ENCODE measurements around the gene ZDHHC7.

ZDHHC7 gene

GRCh38 chr16:84985079-84986065, 26.0 kb downstream of the ZDHHC7 start:
- H3K4me1 Mint-ChIP-seq (ENCODE audit: low read depth) = peaks cover 6% of the 10 kb centered on the region

GRCh38 chr16:84982434-84982833, 28.9 kb downstream of the ZDHHC7 start:
- Mint-ChIP-seq H3K27ac (no peak overlapping the region), H3K9me3 (no peaks in the 10 kb centered on the region), H3K36me3 (ENCODE audit: low read depth) (peaks cover 28% of the 10 kb centered on the region)

More at GRCh38 chr16:84985079-84986065, 26.0 kb downstream of the ZDHHC7 start:
- H3K27me3 Mint-ChIP-seq (ENCODE audit: low read depth) = no peaks in the 10 kb centered on the region
- H3K4me3 Mint-ChIP-seq = no peak overlapping the region
- no peak overlapping the region for H3K27ac Mint-ChIP-seq
- H3K36me3 Mint-ChIP-seq (ENCODE audit: low read depth) = peaks cover 28% of the 10 kb centered on the region
- H3K9me3 Mint-ChIP-seq = no peaks in the 10 kb centered on the region

GRCh38 chr16:84979516-84979915, 31.8 kb downstream of the ZDHHC7 start:
- no peaks in the 10 kb centered on the region for H3K9me3 Mint-ChIP-seq
- H3K4me1 Mint-ChIP-seq (ENCODE audit: low read depth) = peaks cover 4% of the 10 kb centered on the region
- peaks cover 34% of the 10 kb centered on the region for H3K36me3 Mint-ChIP-seq (ENCODE audit: low read depth)
- no peak overlapping the region for H3K27ac Mint-ChIP-seq
- no peaks in the 10 kb centered on the region for H3K27me3 Mint-ChIP-seq (ENCODE audit: low read depth)
- no peak overlapping the region for H3K4me3 Mint-ChIP-seq

More at GRCh38 chr16:84982434-84982833, 28.9 kb downstream of the ZDHHC7 start:
- Mint-ChIP-seq H3K4me1 (ENCODE audit: low read depth) (peaks cover 6% of the 10 kb centered on the region), H3K4me3 (no peak overlapping the region), H3K27me3 (ENCODE audit: low read depth) (no peaks in the 10 kb centered on the region)

GRCh38 chr16:84976644-84977400, 34.5 kb downstream of the ZDHHC7 start:
- no peak overlapping the region for H3K4me3 Mint-ChIP-seq
- no peaks in the 10 kb centered on the region for H3K27me3 Mint-ChIP-seq (ENCODE audit: low read depth)
- no peaks in the 10 kb centered on the region for H3K4me1 Mint-ChIP-seq (ENCODE audit: low read depth)
- no peak overlapping the region for H3K27ac Mint-ChIP-seq
- H3K9me3 Mint-ChIP-seq = no peaks in the 10 kb centered on the region
- H3K36me3 Mint-ChIP-seq (ENCODE audit: low read depth) = peaks cover 34% of the 10 kb centered on the region

GRCh38 chr16:84975522-84975921, 35.8 kb downstream of the ZDHHC7 start:
- Mint-ChIP-seq H3K27me3 (ENCODE audit: low read depth) (no peaks in the 10 kb centered on the region), H3K36me3 (ENCODE audit: low read depth) (peaks cover 29% of the 10 kb centered on the region), H3K4me1 (ENCODE audit: low read depth) (peaks cover 2% of the 10 kb centered on the region), H3K27ac (no peak overlapping the region), H3K9me3 (no peaks in the 10 kb centered on the region), H3K4me3 (no peak overlapping the region)

GRCh38 chr16:84975066-84975465, 36.3 kb downstream of the ZDHHC7 start:
- Mint-ChIP-seq H3K27me3 (ENCODE audit: low read depth) (no peaks in the 10 kb centered on the region), H3K27ac (no peak overlapping the region), H3K36me3 (ENCODE audit: low read depth) (peaks cover 27% of the 10 kb centered on the region), H3K9me3 (no peaks in the 10 kb centered on the region), H3K4me3 (no peak overlapping the region), H3K4me1 (ENCODE audit: low read depth) (peaks cover 4% of the 10 kb centered on the region)

GRCh38 chr16:84973776-84974523, 37.4 kb downstream of the ZDHHC7 start:
- peaks cover 23% of the 10 kb centered on the region for H3K36me3 Mint-ChIP-seq (ENCODE audit: low read depth)
- no peaks in the 10 kb centered on the region for H3K27me3 Mint-ChIP-seq (ENCODE audit: low read depth)
- H3K4me1 Mint-ChIP-seq (ENCODE audit: low read depth) = peaks cover 4% of the 10 kb centered on the region
- H3K9me3 Mint-ChIP-seq = no peaks in the 10 kb centered on the region
- H3K27ac Mint-ChIP-seq = peak overlapping the region; percentile 31
- no peak overlapping the region for H3K4me3 Mint-ChIP-seq

- Mint-ChIP-seq H3K4me1 (ENCODE audit: low read depth) (peaks cover 4% of the 10 kb centered on the region), H3K27me3 (ENCODE audit: low read depth) (no peaks in the 10 kb centered on the region), H3K4me3 (no peak overlapping the region), H3K9me3 (no peaks in the 10 kb centered on the region), H3K27ac (no peak overlapping the region), H3K36me3 (ENCODE audit: low read depth) (peaks cover 23% of the 10 kb centered on the region)
These were observed 38.1 kb downstream of the ZDHHC7 start for GRCh38 chr16:84973236-84973635.

GRCh38 chr16:84970447-84971127, 40.7 kb downstream of the ZDHHC7 start:
- H3K4me1 Mint-ChIP-seq (ENCODE audit: low read depth) = peaks cover 4% of the 10 kb centered on the region
- no peak overlapping the region for H3K27ac Mint-ChIP-seq
- peaks cover 6% of the 10 kb centered on the region for H3K9me3 Mint-ChIP-seq
- no peaks in the 10 kb centered on the region for H3K27me3 Mint-ChIP-seq (ENCODE audit: low read depth)
- peaks cover 5% of the 10 kb centered on the region for H3K36me3 Mint-ChIP-seq (ENCODE audit: low read depth)
- H3K4me3 Mint-ChIP-seq = no peak overlapping the region

GRCh38 chr16:84967828-84968227, 43.5 kb downstream of the ZDHHC7 start:
- H3K4me3 Mint-ChIP-seq = no peak overlapping the region
- H3K4me1 Mint-ChIP-seq (ENCODE audit: low read depth) = peaks cover 4% of the 10 kb centered on the region
- no peaks in the 10 kb centered on the region for H3K36me3 Mint-ChIP-seq (ENCODE audit: low read depth)

GRCh38 chr16:84965428-84966415, 45.6 kb downstream of the ZDHHC7 start:
- Mint-ChIP-seq H3K9me3 (peaks cover 8% of the 10 kb centered on the region), H3K4me1 (ENCODE audit: low read depth) (peaks cover 4% of the 10 kb centered on the region), H3K36me3 (ENCODE audit: low read depth) (no peaks in the 10 kb centered on the region), H3K27me3 (ENCODE audit: low read depth) (no peaks in the 10 kb centered on the region), H3K4me3 (no peak overlapping the region), H3K27ac (no peak overlapping the region)

More at GRCh38 chr16:84967828-84968227, 43.5 kb downstream of the ZDHHC7 start:
- Mint-ChIP-seq H3K9me3 (peaks cover 8% of the 10 kb centered on the region), H3K27ac (no peak overlapping the region), H3K27me3 (ENCODE audit: low read depth) (no peaks in the 10 kb centered on the region)

- Mint-ChIP-seq H3K36me3 (ENCODE audit: low read depth) (no peaks in the 10 kb centered on the region), H3K27ac (no peak overlapping the region), H3K9me3 (peaks cover 8% of the 10 kb centered on the region), H3K4me1 (ENCODE audit: low read depth) (no peaks in the 10 kb centered on the region), H3K4me3 (no peak overlapping the region), H3K27me3 (ENCODE audit: low read depth) (peaks cover 4% of the 10 kb centered on the region)
These were observed 46.8 kb downstream of the ZDHHC7 start for GRCh38 chr16:84964386-84965128.
